GM12874 (cell line): ENCODE results near the gene THEM4.

Experiments used
- TF ChIP-seq, protein P1 (sequence below): IDR thresholded peaks from 2 replicates; pipeline ENCODE4 v1.5.1; 2011; ENCODE audit warnings: low read depth, mild to moderate bottlenecking, control low read depth, low read length, moderate library complexity; ENCODE audit not compliant: insufficient read depth

THEM4 gene

DNA sequence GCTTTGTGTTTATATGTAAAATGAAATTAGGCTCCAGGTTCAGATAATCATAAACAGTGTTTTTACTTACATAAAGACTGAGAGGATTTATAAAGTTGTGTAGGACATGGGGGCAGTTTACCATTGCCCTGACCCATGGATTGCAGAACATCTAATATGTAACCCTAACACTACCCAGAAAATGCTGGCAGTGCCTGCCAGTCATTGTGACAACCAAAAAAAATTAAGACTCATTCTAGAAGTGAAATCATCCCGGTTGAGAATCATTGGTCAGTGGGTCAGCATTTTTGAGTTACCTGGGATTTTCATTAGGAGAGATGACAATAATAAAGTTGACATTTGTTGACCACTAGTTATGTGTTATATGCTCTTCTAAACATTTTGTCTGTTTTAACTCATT lies 31.2 kb upstream of the THEM4 start:
- TF ChIP-seq, protein P1, sequence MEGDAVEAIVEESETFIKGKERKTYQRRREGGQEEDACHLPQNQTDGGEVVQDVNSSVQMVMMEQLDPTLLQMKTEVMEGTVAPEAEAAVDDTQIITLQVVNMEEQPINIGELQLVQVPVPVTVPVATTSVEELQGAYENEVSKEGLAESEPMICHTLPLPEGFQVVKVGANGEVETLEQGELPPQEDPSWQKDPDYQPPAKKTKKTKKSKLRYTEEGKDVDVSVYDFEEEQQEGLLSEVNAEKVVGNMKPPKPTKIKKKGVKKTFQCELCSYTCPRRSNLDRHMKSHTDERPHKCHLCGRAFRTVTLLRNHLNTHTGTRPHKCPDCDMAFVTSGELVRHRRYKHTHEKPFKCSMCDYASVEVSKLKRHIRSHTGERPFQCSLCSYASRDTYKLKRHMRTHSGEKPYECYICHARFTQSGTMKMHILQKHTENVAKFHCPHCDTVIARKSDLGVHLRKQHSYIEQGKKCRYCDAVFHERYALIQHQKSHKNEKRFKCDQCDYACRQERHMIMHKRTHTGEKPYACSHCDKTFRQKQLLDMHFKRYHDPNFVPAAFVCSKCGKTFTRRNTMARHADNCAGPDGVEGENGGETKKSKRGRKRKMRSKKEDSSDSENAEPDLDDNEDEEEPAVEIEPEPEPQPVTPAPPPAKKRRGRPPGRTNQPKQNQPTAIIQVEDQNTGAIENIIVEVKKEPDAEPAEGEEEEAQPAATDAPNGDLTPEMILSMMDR = no peak

DNA sequence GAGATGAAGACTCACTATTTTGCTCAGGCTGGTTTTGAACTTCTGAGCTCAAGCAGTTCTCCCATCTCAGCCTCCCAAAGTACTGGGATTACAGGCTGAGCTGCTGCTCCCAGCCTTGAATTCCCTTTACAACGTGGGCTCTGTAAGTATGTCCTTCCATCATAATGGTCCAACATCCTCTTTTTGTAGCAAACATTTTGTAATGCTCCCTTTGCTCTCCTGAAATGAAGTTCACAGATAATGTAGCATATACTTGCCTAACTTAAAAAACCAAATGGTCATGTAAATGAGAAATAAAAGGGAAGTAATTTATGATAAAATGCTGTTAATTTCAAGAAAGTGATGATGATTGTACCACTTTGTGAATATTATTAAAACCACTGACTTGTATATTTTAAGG lies 30.5 kb upstream of the THEM4 start:
- TF ChIP-seq, protein P1 = no peak

- TF ChIP-seq, protein P1 = no peak
Measured at GRCh38 chr1:151939141-151939540, 29.8 kb upstream of the THEM4 start.

- TF ChIP-seq, protein P1 = no peak
Measured at GRCh38 chr1:151936653-151937052, 27.3 kb upstream of the THEM4 start.

DNA sequence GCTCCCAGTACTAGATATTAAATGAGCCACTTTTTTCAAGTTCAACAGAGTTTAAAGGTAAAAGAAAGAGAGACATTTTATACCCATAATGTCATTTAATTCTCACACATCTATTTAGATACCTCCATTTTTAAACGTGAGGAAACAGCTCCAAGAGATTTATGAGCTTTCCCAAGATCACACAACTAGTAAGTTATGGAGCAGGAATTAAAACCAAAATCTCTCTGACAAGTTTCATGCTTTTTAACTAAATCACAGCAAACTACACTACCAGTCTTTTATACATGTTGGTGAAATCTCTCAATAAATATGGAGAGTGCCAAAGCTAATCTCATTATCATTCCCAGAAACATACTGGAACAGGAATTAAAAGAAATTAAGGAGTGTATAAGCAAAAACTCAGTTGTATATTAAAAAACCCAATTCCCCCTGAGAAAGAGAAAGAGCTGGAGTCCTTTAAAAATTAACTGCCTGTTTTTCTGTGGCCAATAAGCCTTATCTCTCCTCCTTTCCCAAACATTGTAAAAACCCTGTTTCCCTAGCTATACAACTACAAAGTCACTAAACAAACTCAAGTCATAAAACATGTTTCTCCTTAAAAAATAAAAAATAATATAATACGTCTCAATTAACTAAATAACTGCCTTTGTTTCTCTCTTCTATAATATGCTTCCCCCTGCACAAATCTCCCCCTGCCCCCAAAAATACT lies 26.7 kb upstream of the THEM4 start:
- TF ChIP-seq, protein P1 = no peak

- TF ChIP-seq, protein P1 = no peak
Measured at GRCh38 chr1:151935154-151935553, 25.8 kb upstream of the THEM4 start.

GRCh38 chr1:151934048-151934493 lies 24.8 kb upstream of the THEM4 start:
- TF ChIP-seq, protein P1 = peak; percentile 75
